Hindlimb muscle (tissue), 1 donor: Measurements from ENCODE around the gene ITPK1. TPM values are rescaled to one million over a fixed set of nuclear protein-coding genes. Genes with fewer than 3 reads are reported as not detected.

ENCODE experiments used
- DNase-seq: peaks from one replicate; pipeline ENCODE4 v3.0.0-alpha.2; 2013
- polyA plus RNA-seq: library from polyadenylated mRNA; unstranded; fragments of 120-200 nt; gene quantifications from one replicate; pipeline ENCODE4 v1.2.1, GENCODE V29; 2013; ENCODE audit not compliant: insufficient read length

ITPK1 gene
- polyA plus RNA-seq, 1 donor: 16.5 TPM

DNA sequence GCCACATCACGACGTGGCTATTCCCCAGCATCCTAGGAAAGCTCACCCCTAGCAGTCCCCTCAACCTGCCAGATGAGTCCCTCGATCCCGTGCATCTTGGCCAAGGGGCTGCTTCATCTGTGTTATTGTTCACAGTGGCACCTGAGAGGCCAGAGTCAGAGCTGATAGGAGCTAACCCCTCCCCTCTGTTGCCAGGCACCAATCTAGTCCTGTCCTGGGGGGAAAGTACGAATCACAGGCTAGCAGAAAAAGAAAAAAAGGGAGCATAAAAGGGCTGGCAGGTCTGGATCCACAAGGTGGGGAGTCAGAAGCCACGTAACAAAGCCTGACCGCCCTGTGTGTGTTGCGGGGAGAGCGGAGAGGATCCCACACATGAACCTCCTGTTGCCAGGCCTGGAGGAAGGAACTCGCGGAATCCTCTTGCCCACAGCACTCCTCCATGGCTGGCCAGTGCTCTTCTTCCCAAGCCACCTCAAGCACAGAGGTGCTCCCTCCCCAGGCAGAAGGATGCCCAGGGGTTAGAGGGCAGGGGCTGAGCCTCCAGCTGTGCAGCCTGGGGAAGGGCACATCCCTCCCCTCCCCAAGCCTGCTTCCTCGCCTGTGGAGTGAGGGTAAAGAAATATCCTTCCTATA, 91.8 kb downstream of the ITPK1 start:
- no peak for DNase-seq

DNA sequence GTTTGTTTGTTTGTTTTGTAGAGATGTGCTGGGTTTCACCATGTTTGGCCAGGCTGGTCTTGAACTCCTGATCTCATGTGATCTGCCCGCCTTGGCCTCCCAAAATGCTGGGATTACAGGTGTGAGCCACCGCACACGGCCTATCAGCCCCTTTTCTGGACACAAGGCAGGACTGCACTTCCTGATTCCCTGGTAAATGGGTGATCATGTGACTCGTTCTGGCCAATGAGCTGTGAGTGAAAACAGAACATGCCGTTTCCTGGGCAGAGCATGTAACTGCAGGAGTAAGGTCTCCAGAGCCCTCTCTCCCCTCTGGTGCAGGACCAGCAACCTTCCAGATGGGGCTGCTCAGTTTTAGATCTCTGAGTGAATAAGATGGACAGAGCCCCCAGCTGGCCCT, 92.7 kb downstream of the ITPK1 start:
- no peak for DNase-seq

DNA sequence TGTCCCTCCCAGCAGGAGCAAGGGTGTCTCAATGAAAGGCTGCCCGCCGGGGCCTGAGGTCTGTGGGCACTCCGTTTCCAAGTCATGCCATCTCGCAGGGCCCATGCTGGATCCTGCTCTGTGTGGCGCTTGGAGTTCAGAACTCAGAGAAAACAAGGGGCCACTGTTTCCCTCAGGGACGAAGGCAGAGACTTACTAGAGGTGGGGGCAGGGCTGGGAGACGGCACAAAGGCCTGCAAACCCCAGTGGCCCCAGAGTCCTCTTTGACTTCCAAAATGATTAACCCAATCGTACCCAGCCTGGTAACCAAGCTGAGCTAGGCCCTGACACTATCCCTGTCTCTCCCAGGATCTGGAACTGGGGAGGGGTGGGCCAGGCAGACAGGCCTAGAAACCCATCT, 95.8 kb downstream of the ITPK1 start:
- no peak for DNase-seq

DNA sequence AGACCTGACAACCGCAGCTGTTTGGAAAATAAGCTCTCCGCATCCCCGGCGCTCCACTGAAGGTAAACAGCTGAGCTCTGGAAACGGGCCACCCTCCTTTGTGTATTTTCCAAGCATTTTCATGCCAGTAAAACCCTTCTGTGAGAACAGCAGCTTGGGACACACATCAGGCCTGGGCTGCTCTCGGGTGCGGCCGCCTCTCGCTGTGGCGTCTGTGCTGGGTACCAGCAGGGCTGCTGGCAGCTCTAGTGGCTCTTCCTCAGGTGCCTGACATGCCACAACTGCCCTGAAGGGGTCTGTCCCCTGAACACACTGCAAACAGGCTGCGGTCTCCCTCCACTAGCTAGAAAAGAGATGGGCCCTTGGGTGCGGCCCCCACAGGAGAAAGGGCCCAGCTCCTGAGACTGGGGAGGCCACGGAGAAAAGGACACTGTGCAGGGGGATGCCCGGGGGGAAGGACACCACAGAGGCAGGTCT, 96.3 kb downstream of the ITPK1 start:
- no peak for DNase-seq

DNA sequence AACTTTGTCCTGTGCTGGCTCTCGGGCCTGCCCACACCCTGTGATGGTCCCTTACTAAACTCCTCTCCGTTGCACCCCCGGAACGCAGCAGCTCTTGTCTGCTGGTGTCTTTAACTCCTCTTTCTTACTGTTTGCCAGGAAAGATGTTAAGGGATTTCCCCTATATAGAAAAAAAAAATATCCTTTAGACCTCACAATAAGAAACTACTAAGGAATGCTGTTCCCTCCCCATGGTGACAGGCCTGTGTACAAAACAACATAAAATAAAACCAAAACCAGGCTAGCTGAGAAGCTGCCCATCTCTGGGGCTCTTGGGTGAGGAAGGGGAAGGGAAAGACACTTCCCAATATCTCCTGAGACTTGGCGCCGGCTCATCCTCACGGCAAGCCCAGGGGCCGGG, 97.4 kb downstream of the ITPK1 start:
- peak; percentile 29 for DNase-seq

DNA sequence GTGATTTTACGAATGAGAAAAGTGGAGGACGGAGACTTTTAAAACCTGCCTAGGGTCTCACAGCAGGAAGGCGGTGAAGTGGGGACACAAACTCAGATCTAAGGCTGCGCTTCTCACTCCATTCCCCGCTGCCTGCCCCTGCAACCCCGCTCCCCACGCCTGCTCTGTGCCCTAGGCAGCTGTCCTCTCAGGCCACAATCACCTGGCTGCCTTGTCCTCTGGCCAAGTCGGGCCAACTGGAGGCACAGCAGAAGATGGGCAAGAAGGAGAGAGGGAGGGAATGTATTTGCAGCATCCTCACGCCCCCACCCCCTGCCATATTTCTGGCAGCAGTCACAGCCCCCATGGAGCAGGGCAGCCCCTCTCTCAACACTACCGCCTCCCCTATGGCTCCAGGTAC, 97.8 kb downstream of the ITPK1 start:
- no peak for DNase-seq

DNA sequence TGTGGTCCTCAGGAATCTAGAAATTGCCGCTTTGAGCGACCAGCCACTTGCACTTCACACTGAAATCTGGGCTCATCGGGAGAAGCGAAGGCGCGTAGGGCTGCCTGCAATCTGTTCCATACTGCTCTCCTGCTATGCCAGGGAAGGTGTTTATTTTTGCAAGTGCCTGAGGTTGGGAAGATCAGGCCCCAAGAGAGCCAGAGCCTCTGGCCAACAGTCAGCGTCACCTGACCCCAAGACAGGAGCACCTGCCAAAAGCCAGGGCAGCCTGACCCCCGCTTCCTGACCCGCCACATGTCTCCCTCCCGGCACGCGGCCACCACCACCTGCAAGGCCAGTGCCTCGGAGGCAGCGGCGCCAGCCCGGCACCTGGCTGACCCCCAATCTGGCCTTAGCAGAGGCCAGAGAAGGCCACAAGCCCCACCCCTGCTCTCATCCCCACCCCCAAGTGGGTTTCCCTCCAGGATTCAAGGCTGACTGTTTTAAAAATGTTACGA, 98.4 kb downstream of the ITPK1 start:
- DNase-seq: no peak

DNA sequence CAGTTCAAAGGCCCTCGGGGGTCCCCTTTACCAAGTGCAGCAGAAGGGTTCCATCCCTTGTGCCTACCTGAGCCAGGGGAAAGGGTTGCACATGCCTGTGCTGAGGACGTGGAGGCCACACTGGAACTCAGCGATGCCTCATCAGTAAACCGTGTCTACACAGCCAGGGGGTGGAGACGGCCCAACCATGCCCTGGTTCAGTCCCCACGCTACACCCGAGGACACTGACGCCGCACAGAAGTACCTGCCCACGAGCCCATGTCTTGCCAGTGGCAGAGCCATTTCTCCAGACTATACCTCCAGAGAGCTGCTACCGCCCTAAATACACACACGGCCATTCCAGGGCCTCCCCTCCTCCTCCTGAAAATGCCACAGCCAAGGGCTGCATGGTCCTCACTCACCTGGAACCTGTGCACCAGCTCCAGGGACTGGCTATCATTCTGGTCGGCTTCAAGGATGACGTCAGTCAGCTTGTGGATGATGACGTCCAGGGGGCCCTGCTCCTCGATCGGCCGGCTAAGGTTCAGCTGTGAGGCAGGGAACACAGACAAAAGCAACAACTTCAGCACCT, 99.4 kb downstream of the ITPK1 start:
- no peak for DNase-seq

DNA sequence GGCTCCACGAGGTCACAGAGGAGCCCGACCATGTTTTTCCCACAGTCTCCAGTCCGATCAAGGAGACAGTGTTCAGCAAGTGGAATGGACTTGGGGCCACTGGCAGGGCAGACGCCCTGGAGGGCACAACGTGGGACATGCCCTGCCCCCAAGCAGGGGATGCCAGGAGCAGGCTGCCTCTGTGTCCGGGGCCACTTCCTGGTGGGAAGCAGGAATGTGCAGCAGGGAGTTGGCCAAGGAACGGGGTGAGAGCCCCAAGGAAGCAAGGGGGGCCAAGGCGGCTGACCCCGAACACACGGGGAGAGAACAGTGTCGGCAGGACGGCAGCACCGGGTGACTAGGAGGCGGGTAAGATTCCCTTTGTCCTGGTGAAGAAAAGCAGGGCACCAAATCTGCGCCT, 100.2 kb downstream of the ITPK1 start:
- DNase-seq: no peak

DNA sequence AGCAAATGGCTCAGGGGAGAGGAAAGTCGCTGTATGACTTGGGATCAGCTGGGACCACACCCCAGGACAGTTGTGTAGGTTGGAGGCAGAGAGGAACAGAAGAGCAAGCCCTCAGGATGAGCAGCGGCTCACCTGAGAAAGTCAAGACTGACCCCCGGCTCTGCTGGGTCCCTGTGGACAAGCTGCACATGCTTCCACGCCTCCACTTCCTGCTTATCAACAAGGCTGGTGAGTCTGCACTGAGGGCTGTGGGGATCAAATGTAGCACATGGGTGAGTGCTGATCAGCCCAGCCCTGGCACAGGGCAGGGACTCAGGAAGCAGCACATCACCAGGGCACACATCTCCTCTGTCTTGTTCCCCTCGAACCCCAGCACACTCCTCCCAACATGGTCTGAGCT, 100.7 kb downstream of the ITPK1 start:
- DNase-seq: no peak

DNA sequence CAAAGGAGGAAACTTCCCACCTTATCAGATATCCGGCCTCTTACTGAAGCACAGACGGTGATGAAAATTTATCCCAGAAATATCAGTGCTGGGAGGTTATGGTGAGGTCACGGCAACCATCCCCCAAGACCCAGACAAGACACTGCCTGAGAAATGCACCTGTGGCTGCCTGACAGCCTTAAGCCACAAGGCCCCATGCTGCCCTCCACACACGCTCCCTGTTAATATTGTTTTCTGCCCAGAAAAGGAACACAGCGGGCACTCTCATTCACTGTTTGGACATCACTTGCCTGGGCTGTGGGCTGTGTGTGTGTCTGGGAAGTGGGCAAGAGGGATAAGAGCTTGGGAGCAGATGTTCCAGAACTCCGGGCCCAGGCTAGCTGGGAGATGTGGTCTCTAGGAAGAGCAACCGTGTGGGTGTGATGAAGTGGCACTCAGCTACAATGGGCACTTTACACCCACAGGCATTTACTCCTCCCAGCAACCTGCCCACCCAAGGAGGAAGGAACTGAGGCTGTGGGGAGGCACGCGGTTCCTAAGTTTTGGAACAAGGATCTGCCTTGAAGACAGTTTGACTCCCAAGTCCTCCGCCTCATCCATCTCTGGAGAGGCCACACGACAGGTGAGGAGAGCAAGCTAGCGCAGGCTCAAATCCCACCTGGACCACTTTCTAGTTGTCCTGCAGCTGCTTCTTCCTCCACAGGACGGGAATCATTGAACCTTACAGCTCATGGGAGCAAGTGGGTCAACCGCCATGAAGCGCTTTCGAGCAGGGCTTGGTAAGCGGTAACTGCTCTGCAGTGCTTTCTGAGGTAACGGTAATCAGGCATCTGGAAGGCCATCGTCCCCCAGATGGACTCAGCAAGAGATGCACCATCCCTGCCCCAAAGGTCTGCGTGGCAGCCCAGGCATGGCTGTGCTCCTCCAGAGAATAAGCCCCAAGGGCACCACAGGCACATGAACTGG, 101.4 kb downstream of the ITPK1 start:
- no peak for DNase-seq

DNA sequence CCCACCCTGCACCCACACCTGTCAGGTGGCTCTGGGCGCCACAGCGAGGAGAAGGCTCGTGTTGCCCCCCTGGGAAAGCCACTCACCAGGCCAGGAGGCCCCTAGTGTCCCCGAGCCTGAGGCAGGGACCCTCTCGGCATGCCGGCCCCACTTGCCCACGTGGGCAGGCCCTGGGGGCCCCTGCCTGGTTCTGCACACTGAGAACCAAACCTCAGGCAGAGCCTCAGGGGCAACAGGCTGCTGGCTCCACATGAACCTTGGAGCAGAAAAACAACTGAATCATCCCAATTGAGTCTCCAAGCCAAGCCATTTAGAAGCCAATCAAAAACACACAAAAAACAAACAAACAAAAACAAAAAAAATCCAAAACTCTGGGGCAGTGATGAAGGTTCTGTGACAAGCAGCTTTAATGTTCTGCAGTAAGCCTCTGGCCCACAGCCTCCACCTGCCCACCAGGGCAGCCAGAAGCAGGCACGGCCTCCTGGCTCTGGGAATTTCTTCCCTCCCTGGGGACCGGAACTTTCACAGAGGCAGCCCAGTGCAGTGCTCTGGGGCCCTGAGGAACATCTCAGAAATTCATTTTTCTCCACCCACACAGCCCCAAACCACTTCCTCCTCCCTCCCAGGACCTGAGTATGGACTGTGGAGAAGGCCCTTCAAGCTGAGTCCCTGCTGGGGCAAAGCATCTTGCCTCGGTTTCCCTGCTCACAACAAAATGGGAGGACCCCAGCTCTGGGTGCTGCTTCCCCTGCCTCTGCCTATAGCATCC, 102.6 kb downstream of the ITPK1 start:
- no peak for DNase-seq

DNA sequence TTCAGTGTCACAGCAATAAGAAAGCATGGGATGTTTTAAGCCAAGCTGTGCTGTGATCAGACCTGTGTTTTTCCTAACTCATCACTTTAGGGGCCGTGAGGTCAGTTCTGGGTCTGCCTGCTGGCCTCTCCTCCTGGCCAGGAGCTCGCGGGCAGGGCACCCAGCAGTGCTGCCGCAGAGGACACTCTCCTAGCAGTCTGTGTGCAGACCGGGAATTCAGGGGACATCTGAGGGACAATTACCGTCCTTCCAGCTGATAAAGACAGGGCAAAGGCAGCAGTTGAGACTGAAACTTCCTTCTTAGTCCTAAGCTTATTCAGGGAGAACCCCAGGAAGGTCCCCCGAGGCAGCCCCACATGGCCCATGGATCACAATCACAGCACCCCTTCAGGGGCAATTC, 103.2 kb downstream of the ITPK1 start:
- DNase-seq: no peak

DNA sequence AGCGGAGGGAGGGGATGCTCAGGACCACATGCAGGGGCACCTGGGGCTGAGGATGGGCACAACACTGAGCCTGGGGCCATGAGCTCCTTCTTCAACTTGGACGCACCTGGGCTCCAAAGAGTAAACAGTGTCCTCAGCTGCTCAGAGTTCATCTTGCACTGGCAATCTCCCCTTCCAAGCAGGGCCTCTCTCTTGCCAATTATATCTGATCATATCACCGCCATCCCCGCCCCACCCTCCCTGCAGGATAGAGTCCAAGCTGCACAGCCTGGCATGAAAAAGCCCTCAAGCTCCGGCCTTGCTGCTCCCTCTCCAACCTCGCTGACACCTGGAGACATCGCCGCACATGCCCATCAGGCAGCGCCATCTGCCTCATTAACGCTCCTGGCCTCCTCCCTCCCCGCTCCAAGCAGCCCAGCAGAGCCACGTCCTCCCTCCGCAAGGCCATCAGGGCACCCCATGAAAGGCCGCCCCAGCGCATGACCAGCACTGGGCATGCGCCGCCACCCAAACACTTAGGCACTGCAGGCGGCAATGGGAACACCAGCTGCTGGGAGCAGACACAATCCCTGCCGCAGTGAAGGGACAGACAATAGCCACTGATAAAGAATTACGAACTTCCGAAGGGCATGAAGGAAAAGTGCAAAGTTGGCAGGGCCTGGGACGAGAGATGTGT, 103.9 kb downstream of the ITPK1 start:
- no peak for DNase-seq

DNA sequence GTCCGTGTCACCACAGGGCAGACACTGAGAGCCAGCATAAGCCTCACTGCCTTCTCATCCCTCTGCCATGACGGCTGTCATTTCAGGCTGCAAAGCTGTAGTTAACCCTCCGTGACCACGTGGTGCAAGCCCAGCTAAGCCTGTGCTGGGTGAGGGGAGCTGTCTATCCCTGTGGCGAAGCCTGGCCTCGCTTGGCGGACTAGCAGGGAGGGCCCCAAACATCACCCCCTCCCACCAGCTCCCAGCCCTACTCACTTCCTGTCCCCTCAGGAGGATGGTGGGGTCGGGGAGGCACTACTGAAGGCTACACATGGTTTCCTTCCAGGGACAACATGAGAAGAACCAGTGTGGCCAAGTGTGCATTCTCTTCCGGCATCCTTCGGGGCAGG, 104.6 kb downstream of the ITPK1 start:
- no peak for DNase-seq

DNA sequence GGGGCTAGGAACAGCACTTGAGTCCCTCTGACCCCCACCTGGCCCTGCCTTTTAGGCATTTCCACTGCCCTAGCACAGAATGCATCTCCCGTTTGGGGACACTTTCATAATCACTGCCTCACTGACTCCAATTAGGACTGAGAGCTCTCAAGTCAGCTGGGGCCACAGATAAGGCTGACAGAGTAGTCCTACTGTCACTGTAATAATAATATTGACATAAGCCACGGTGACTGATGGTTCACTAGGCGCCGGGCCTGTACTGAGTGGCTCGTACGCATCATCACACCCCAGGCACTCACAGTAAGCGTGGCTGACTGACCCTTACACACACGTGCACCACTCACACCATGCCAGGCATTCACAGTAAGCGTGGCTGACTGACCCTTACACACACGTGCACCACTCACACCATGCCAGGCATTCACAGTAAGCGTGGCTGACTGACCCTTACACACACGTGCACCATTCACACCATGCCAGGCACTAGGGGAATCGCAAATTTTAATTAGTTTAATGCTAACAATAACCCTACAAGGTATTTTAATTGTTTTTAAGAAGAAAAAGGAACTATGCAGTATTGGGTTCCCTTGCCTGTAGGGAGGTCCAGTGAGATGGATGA, 105.1 kb downstream of the ITPK1 start:
- no peak for DNase-seq

DNA sequence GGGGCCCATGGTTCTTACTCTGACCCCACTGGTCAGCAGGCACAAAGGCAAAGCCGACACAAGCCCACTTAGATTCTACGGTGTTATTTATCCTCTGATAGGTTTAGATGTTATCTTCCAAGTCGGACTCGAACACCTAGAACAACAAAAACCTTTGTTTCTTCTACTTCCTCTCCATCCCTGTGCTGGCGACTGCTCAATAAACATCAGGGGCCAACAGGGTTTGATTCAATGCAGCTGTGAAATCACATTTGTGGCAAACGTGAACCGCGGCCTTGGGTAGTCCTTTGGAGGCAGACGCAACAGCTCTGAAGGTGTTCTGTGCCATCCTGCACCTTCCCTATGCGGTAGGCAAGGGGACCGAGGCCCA, 105.6 kb downstream of the ITPK1 start:
- DNase-seq: no peak

DNA sequence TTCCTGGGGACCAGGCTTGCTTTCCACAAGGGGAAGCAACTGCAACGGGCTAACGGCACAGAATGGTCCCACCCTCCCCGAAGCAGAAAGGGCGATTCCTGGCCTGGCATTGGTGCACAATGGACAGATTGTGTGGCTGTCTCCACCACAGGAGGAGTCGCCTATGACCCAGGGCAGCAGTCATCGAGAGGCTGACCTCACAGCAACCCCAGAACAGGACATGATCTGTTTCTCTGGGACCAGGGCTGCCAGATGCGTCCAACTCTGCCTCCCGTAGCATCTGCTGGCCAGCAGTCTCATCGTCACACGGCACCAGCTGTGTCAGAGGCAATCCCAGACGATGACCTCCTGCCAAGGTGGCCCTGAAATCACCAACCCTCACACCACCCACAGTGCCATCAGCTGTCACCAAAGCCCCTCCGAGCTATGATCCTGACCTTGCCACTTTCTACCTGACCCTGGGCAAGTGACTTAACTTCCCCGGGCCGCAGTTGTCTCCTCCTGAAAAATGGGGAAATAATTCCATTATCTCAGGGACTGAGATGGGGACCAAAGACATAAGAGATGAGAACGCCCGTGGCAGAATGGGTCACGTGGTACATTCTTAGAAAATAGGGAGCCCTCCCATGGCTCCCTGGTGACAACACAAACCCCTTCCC, 106.1 kb downstream of the ITPK1 start:
- DNase-seq: no peak

DNA sequence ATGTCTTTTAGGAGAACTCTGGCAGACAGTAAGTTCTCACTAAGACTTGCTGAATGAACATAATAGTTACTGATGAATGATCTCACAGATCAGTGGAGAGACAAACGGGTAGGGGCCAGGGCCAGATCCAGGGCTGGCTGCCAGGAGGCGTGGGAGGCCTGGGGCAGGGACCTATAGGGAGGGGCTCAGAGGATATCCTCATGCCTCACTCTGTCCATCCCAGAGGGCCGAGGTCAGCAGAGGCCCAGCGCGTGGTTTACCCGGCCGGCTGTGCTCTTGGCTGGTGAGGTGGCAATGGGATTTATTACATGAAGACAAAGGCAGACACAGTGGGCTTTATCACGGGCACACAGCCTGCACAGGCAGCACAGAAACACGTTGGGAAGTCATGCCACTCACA, 107.3 kb downstream of the ITPK1 start:
- no peak for DNase-seq

DNA sequence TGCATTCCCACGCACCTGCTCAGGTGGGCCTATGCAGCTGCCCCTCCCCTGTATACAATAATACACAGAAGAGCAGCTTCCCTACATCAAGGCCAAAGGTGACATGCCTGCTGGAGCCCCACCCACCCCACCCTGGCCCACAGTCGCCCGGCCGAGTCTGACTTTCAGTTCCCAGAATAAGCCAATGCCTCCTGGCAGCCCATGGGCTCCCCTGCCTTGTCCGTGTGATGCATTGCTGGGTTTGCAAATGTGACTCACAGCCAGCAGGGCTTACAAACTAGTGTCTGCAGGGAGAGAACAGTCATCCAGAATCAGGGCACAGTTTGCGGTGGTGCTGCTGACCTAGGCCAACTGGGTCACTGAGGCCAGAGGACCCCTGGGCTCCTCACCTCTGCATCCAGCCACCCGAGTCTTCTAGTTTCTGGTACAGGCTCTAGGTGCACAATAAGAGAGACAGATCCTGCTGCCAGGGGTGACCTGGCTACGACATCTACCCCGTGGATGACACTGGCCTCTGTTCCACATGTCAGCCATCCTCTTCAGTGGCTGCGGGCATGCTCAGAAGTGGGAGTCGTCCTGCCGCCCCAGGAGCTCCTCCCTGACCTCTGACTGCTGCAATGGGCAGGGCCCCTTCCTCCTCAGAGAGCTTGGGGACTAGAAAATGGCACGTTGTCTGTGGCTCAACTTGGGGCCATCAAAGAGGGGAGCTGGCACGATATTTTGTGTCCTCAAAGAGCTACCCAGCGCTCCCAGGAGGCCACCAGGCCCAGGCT, 108.3 kb downstream of the ITPK1 start:
- no peak for DNase-seq
